ENCODE measurements around the gene ZC3H4.

GRCh38 chr19:47129579-47129978 lies 16.0 kb upstream of the ZC3H4 start:
- no peak for TF ChIP-seq POLR2A (IDR thresholded peaks at IDR 0.05)
- no peak for TF ChIP-seq CTCF (IDR thresholded peaks at IDR 0.05)
